MM.1S (cell line): ENCODE measurements around the gene ZSCAN23.
"Not testable (repeated sequence)": the region's sequence is repeated elsewhere in the genome, so short reads cannot be mapped to it uniquely, and the experiment has no call there.

Source experiments
- DNase-seq: peaks from one replicate; pipeline ENCODE4 v3.0.0-alpha.2; 2015
- H2AFZ ChIP-seq: fragments of 300-600 bp; sonication (generic); 2 replicates; pipeline ENCODE4 v1.6.0; 2016; ENCODE audit warnings: antibody characterized with exemption, low read length
- H3F3A ChIP-seq: fragments of 300-600 bp; sonication (generic); 2 replicates; pipeline ENCODE4 v1.6.1; 2016; ENCODE audit warnings: mild to moderate bottlenecking, antibody characterized with exemption, low read length, moderate library complexity, mixed read lengths; ENCODE audit not compliant: insufficient read depth
- H3K27ac ChIP-seq: fragments of 300-600 bp; sonication (generic); 2 replicates; pipeline ENCODE4 v1.5.1; 2016; ENCODE audit warnings: mild to moderate bottlenecking, low read length
- H3K27me3 ChIP-seq: fragments of 300-600 bp; sonication (generic); replicated peaks from 2 replicates; pipeline ENCODE4 v1.6.0; 2016; ENCODE audit warnings: low read length; ENCODE audit not compliant: insufficient read depth
- H3K36me3 ChIP-seq: fragments of 300-600 bp; sonication (generic); replicated peaks from 2 replicates; pipeline ENCODE4 v1.6.1; 2016; ENCODE audit warnings: mild to moderate bottlenecking, low read length, mixed read lengths; ENCODE audit not compliant: insufficient read depth
- H3K4me1 ChIP-seq: fragments of 300-600 bp; sonication (generic); 2 replicates; pipeline ENCODE4 v1.6.1; 2016; ENCODE audit warnings: low read length, mixed read lengths
- H3K4me2 ChIP-seq: fragments of 300-600 bp; sonication (generic); 2 replicates; pipeline ENCODE4 v1.6.0; 2016; ENCODE audit warnings: low read depth, low read length
- H3K4me3 ChIP-seq: fragments of 300-600 bp; sonication (generic); 2 replicates; pipeline ENCODE4 v1.5.1; 2016; ENCODE audit warnings: low read length, mixed read lengths
- H3K79me2 ChIP-seq: fragments of 300-600 bp; sonication (generic); 2 replicates; pipeline ENCODE4 v1.6.1; 2016; ENCODE audit warnings: mixed run types, low read length, mixed read lengths
- H3K9ac ChIP-seq: fragments of 300-600 bp; sonication (generic); 2 replicates; pipeline ENCODE4 v1.6.1; 2016; ENCODE audit warnings: low read length, mixed read lengths
- H3K9me2 ChIP-seq: fragments of 300-600 bp; sonication (generic); replicated peaks from 2 replicates; pipeline ENCODE4 v1.6.1; 2016; ENCODE audit warnings: mild to moderate bottlenecking, low read length, mixed read lengths; ENCODE audit not compliant: insufficient read depth
- H3K9me3 ChIP-seq: fragments of 300-600 bp; sonication (generic); replicated peaks from 2 replicates; pipeline ENCODE4 v1.6.1; 2016; ENCODE audit warnings: mild to moderate bottlenecking, low read length, mixed read lengths; ENCODE audit not compliant: insufficient read depth
- H4K20me1 ChIP-seq: fragments of 300-600 bp; sonication (generic); 2 replicates; pipeline ENCODE4 v1.6.1; 2016; ENCODE audit warnings: mild to moderate bottlenecking, low read length, moderate library complexity, mixed read lengths; ENCODE audit not compliant: insufficient read depth
- CTCF ChIP-seq: fragments of 300-600 bp; sonication (generic); IDR thresholded peaks from 2 replicates; pipeline ENCODE4 v1.5.1; 2016; ENCODE audit warnings: antibody characterized with exemption, low read length, mixed read lengths
- EZH2 ChIP-seq: fragments of 300-600 bp; sonication (generic); optimal IDR thresholded peaks from 2 replicates; pipeline ENCODE3; 2017; ENCODE audit warnings: low read depth, mild to moderate bottlenecking, antibody characterized with exemption, low read length, mixed read lengths
- EZH2phosphoT487 ChIP-seq: fragments of 300-600 bp; sonication (generic); IDR thresholded peaks from 2 replicates; pipeline ENCODE4 v1.6.1; 2018; ENCODE audit warnings: antibody characterized with exemption, low read length

The ZSCAN23 gene

GRCh38 chr6:28408076-28408802 is 35.1 kb downstream of the ZSCAN23 start:
- H4K20me1 ChIP-seq = no peaks in the 10 kb centered on the region

GRCh38 chr6:28407401-28407800 is 35.9 kb downstream of the ZSCAN23 start:
- H3K36me3 ChIP-seq = no peaks in the 10 kb centered on the region
- H3K9me3 ChIP-seq = no peaks in the 10 kb centered on the region
- H3K27me3 ChIP-seq = no peaks in the 10 kb centered on the region
- H4K20me1 ChIP-seq = no peaks in the 10 kb centered on the region
- H3K9ac ChIP-seq = no peak overlapping the region
- no peak overlapping the region for H3K27ac ChIP-seq
- no peak overlapping the region for H3K4me2 ChIP-seq
- no peak for DNase-seq
- H3K4me1 ChIP-seq = no peaks in the 10 kb centered on the region
- no peak overlapping the region for H2AFZ ChIP-seq
- no peak overlapping the region for H3K4me3 ChIP-seq
- H3K79me2 ChIP-seq = no peaks in the 10 kb centered on the region
- H3F3A ChIP-seq = no peaks in the 10 kb centered on the region
- no peak for TF ChIP-seq EZH2phosphoT487
- no peak for TF ChIP-seq CTCF
- no peak for TF ChIP-seq EZH2
- H3K9me2 ChIP-seq = no peaks in the 10 kb centered on the region

More at GRCh38 chr6:28408076-28408802, 35.1 kb downstream of the ZSCAN23 start:
- no peak for TF ChIP-seq EZH2phosphoT487
- TF ChIP-seq CTCF = no peak
- TF ChIP-seq EZH2 = no peak
- Histone ChIP-seq H3K9me3 (no peaks in the 10 kb centered on the region), H3K4me1 (no peaks in the 10 kb centered on the region), H3K27ac (no peak overlapping the region), H3K79me2 (no peaks in the 10 kb centered on the region), H3K9ac (no peak overlapping the region), H3K36me3 (no peaks in the 10 kb centered on the region), H3K9me2 (no peaks in the 10 kb centered on the region), H3F3A (no peaks in the 10 kb centered on the region), H3K4me3 (no peak overlapping the region), H3K27me3 (no peaks in the 10 kb centered on the region), H2AFZ (no peak overlapping the region), H3K4me2 (no peak overlapping the region)
- DNase-seq = no peak

GRCh38 chr6:28403923-28404322 is 39.4 kb downstream of the ZSCAN23 start:
- not testable (repeated sequence) for H3K4me2 ChIP-seq, H3K9me2 ChIP-seq, H4K20me1 ChIP-seq, H3K4me1 ChIP-seq, H3K27ac ChIP-seq, H2AFZ ChIP-seq, H3K79me2 ChIP-seq, H3K36me3 ChIP-seq, H3K4me3 ChIP-seq, H3F3A ChIP-seq, H3K9me3 ChIP-seq, H3K27me3 ChIP-seq, H3K9ac ChIP-seq, DNase-seq

GRCh38 chr6:28402197-28402596 is 41.1 kb downstream of the ZSCAN23 start:
- TF ChIP-seq CTCF = no peak
- TF ChIP-seq EZH2 = no peak
- no peak for TF ChIP-seq EZH2phosphoT487
- no peaks in the 10 kb centered on the region for H3K27me3 ChIP-seq
- no peak overlapping the region for H3K4me2 ChIP-seq
- peaks cover 3% of the 10 kb centered on the region; the same call in 1 of the 2 replicates for H3F3A ChIP-seq
- DNase-seq = no peak
- no peaks in the 10 kb centered on the region for H3K36me3 ChIP-seq
- no peak overlapping the region for H3K4me3 ChIP-seq
- peaks cover 14% of the 10 kb centered on the region for H3K79me2 ChIP-seq
- H3K9me3 ChIP-seq = no peaks in the 10 kb centered on the region
- no peak overlapping the region for H3K27ac ChIP-seq
- H4K20me1 ChIP-seq = no peaks in the 10 kb centered on the region
- no peaks in the 10 kb centered on the region for H3K9me2 ChIP-seq
- H3K9ac ChIP-seq = no peak overlapping the region
- 0 out of 2 replicates have a peak, but pooled peaks cover 4% of the 10 kb centered on the region for H3K4me1 ChIP-seq
- H2AFZ ChIP-seq = no peak overlapping the region
